GM12878 (cell line): Measurements from ENCODE around the gene MAPKBP1. TPM values are rescaled to one million over a fixed set of nuclear protein-coding genes. Genes with fewer than 3 reads are reported as not detected.
A peak's percentile ranks its signal among the peaks of the same experiment; 100 is the strongest.

Experiments used
- ATAC-seq: fragments of 200-7000 bp; cut with Tn5 transposase; 3 replicates; pipeline ENCODE4 v1.9.1; 2020; ENCODE audit warnings: mild to moderate bottlenecking, moderate library complexity
- BruUV-seq: library from RNA; stranded (reverse); fragments of 400-500 nt; replicated peaks from 2 replicates; lab custom pipeline; 2021; lab: Mats Ljungman, UMichigan
- CTCF ChIA-PET: fragments of 300-600 bp; sonication (Branson Sonifier 250); formaldehyde crosslinking; extraction: SDS; loops from one replicate; lab custom pipeline; 2021; ENCODE audit warnings: inconsistent platforms; lab: Yijun Ruan, JAX
- POLR2A ChIA-PET: fragments of 350-600 bp; formaldehyde crosslinking; extraction: SDS; loops from one replicate; lab custom pipeline; 2021; ENCODE audit warnings: inconsistent platforms; lab: Charles Lee
- RAD21 ChIA-PET: fragments of 300-600 bp; sonication (Branson Sonifier 250); formaldehyde crosslinking; loops from one replicate; lab custom pipeline; 2023; ENCODE audit warnings: antibody characterized with exemption; ENCODE audit not compliant: unreplicated experiment; lab: Charles Lee
- SMC1A ChIA-PET: fragments of 300-600 bp; sonication (Branson Sonifier 250); formaldehyde crosslinking; loops from one replicate; lab custom pipeline; 2023; ENCODE audit not compliant: unreplicated experiment, uncharacterized antibody; lab: Charles Lee
- DNase-seq: peaks from one replicate; pipeline ENCODE4 v3.0.0-alpha.2; 2011; ENCODE audit warnings: low read depth, low spot score
- FAIRE-seq: peaks from 3 replicates; lab custom pipeline; 2011; peaks lifted over from hg19 to GRCh38; lab: Jason Lieb, UNC
- H2AFZ ChIP-seq: 2 replicates; pipeline ENCODE4 v1.6.0; 2011; ENCODE audit warnings: low read depth, low read length, control low read depth; ENCODE audit not compliant: control insufficient read depth
- H3K27ac ChIP-seq: 2 replicates; pipeline ENCODE4 v1.5.1; 2011; ENCODE audit warnings: control low read depth; ENCODE audit not compliant: control insufficient read depth, insufficient read depth
- H3K27me3 ChIP-seq, 2 experiments: replicated peaks in 1 of 2; 2 replicates each; pipeline versions ENCODE4 v1.6.0 to v1.6.1; 2011; ENCODE audit warnings: low read length in 1 of 2; ENCODE audit not compliant: control insufficient read depth in 2 of 2, insufficient read depth in 2 of 2
- H3K36me3 ChIP-seq, 2 experiments: 2 replicates each; pipeline ENCODE4 v1.5.1; 2011; ENCODE audit warnings: low read length in 1 of 2; ENCODE audit not compliant: control insufficient read depth in 2 of 2, insufficient read depth in 2 of 2
- H3K4me1 ChIP-seq: 2 replicates; pipeline ENCODE4 v1.6.1; 2011; ENCODE audit warnings: mild to moderate bottlenecking, low read length, moderate library complexity, mixed read lengths; ENCODE audit not compliant: control insufficient read depth, insufficient read depth
- H3K4me2 ChIP-seq: 2 replicates; pipeline ENCODE4 v1.6.0; 2011; ENCODE audit warnings: control low read depth; ENCODE audit not compliant: control insufficient read depth, insufficient read depth
- H3K4me3 ChIP-seq: fragments of 200-600 bp; sonication (generic); 2 replicates; pipeline ENCODE4 v1.5.1; 2016
- H3K79me2 ChIP-seq: 2 replicates; pipeline ENCODE4 v1.6.0; 2011; ENCODE audit warnings: low read length; ENCODE audit not compliant: control insufficient read depth, insufficient read depth
- H3K9ac ChIP-seq: 2 replicates; pipeline ENCODE4 v1.8.0; 2011; ENCODE audit warnings: low read length, control low read depth, mixed read lengths; ENCODE audit not compliant: control insufficient read depth, insufficient read depth
- H3K9me3 ChIP-seq: replicated peaks from 3 replicates; pipeline ENCODE4 v1.5.1; 2011; ENCODE audit warnings: mild to moderate bottlenecking, low read length; ENCODE audit not compliant: control insufficient read depth, insufficient read depth
- H4K20me1 ChIP-seq: 2 replicates; pipeline ENCODE4 v1.6.0; 2011; ENCODE audit not compliant: control insufficient read depth, insufficient read depth
- ATF3 ChIP-seq: IDR thresholded peaks from 2 replicates; pipeline ENCODE4 v1.6.1; 2011; ENCODE audit warnings: low read depth, mild to moderate bottlenecking, low read length, moderate library complexity, borderline replicate concordance; ENCODE audit errors: extremely low read depth
- HDAC2 ChIP-seq: fragments of 200-600 bp; sonication (generic); IDR thresholded peaks from 2 replicates; pipeline ENCODE4 v1.6.1; 2017
- MXI1 ChIP-seq: fragments of 150-350 bp; IDR thresholded peaks from 2 replicates; pipeline ENCODE4 v1.6.1; 2011; ENCODE audit warnings: low read depth, mild to moderate bottlenecking, inconsistent platforms, low read length, improper control_type of control experiment
- PBX3 ChIP-seq: IDR thresholded peaks from 2 replicates; pipeline ENCODE4 v1.6.1; 2011; ENCODE audit warnings: mild to moderate bottlenecking, low read depth, low read length, moderate library complexity; ENCODE audit not compliant: insufficient replicate concordance
- POLR2A ChIP-seq: IDR thresholded peaks from 2 replicates; pipeline ENCODE4 v1.6.1; 2011; ENCODE audit warnings: low read depth, mild to moderate bottlenecking, low read length
- POU2F2 ChIP-seq: IDR thresholded peaks from 3 replicates; pipeline ENCODE4 v1.6.1; 2011; ENCODE audit warnings: low read depth, mild to moderate bottlenecking, low read length, borderline replicate concordance
- PRDM15 ChIP-seq: fragments of 450-650 bp; formaldehyde crosslinking; IDR thresholded peaks from 2 replicates; pipeline ENCODE4 v1.4.0; 2020; ENCODE audit warnings: mild to moderate bottlenecking, moderate library complexity
- RFX5 ChIP-seq: IDR thresholded peaks from 2 replicates; pipeline ENCODE4 v1.6.1; 2011; ENCODE audit warnings: low read depth, low read length, improper control_type of control experiment
- SIX5 ChIP-seq: IDR thresholded peaks from 2 replicates; pipeline ENCODE4 v1.6.1; 2011; ENCODE audit warnings: mild to moderate bottlenecking, low read depth, low read length, moderate library complexity; ENCODE audit not compliant: severe bottlenecking
- SMC3 ChIP-seq: IDR thresholded peaks from 2 replicates; pipeline ENCODE4 v1.6.1; 2011; ENCODE audit warnings: low read length, improper control_type of control experiment, borderline replicate concordance
- STAT1 ChIP-seq: fragments of 450-650 bp; conservative IDR thresholded peaks from 2 replicates; pipeline ENCODE4 v1.6.1; 2014; ENCODE audit warnings: antibody characterized with exemption, mild to moderate bottlenecking
- TAF1 ChIP-seq: IDR thresholded peaks from 2 replicates; pipeline ENCODE4 v1.6.1; 2011; ENCODE audit warnings: mild to moderate bottlenecking, low read depth, low read length, borderline replicate concordance
- ZBED1 ChIP-seq: IDR thresholded peaks from 2 replicates; pipeline ENCODE4 v1.6.1; 2016; ENCODE audit warnings: borderline replicate concordance
- ZBTB4 ChIP-seq: fragments of 450-650 bp; formaldehyde crosslinking; IDR thresholded peaks from 2 replicates; pipeline ENCODE4 v1.4.0; 2022; ENCODE audit warnings: mild to moderate bottlenecking, moderate library complexity
- WGBS: methylation state at CpG from one replicate; pipeline ENCODE4 v1.1.6; 2016; ENCODE audit warnings: low lambda C conversion rate; ENCODE audit not compliant: insufficient replicate concordance, insufficient coverage; ENCODE audit errors: missing lambda C conversion rate; 5-methylcytosine and 5-hydroxymethylcytosine counted together
- in situ Hi-C: fragments of 300-500 bp; cut with MboI; formaldehyde crosslinking; loops from 9 replicates; pipeline ENCODE4 v1.14.3; 2018; ENCODE audit warnings: mixed read lengths
- intact Hi-C: fragments of 100-400 bp; cut with micrococcal nuclease; formaldehyde crosslinking; loops from one replicate; pipeline ENCODE4 v1.14.2; 2022; ENCODE audit not compliant: unreplicated experiment
- polyA plus RNA-seq, 11 experiments: library from polyadenylated mRNA; depleted of rRNA in 4 of 11; unstranded in 6 of 11; stranded (reverse) in 5 of 11; fragments of >200 nt; fragmentation: Nextera tagmentation in 4 of 11; fragmentation: Illumina TruSeq in 1 of 11; extraction: Ambion mirVana in 4 of 11; extraction: Trizol in 1 of 11; gene quantifications; 1 replicate in 1 of 11; 2 replicates in 10 of 11; pipeline versions ENCODE4 v1.2.1 to v1.2.3, GENCODE V29; 2011 to 2016; ENCODE audit warnings: inconsistent platforms in 2 of 11, missing spikeins in 2 of 11, low read depth in 1 of 11
- total RNA-seq, 4 experiments: library from RNA; depleted of rRNA in 3 of 4; stranded (reverse); fragments of >200 nt in 3 of 4; fragmentation: Illumina TruSeq in 1 of 4; extraction: Trizol in 1 of 4; gene quantifications; 2 replicates each; pipeline versions ENCODE4 v1.2.1 to v1.2.3, GENCODE V29; 2013 to 2021

MAPKBP1 gene
- total and polyA plus RNA-seq, 10 of the 15 experiments (the other 5 are each of a cell fraction or from before 2014, with no cell fraction given): 0.44 to 19.0 (median 7.3) TPM

- POLR2A ChIA-PET: no interaction called here
- SMC1A ChIA-PET: no interaction called here
- Histone ChIP-seq H3K9me3 (no peaks in the 10 kb centered on the region), H3K27me3 (no peaks in the 10 kb centered on the region), H3K27ac (no peak overlapping the region), H3K4me2 (no peak overlapping the region), H3K36me3 (no peaks in the 10 kb centered on the region; a peak in 1 of 4 replicates), H2AFZ (no peak overlapping the region), H3K9ac (no peak overlapping the region), H3K4me3 (no peak overlapping the region), H4K20me1 (no peaks in the 10 kb centered on the region; the same call in 1 of the 2 replicates), H3K4me1 (no peaks in the 10 kb centered on the region), H3K79me2 (no peaks in the 10 kb centered on the region)
- ATAC-seq (peak; percentile 14; the same call in 1 of the 3 replicates), DNase-seq (no peak), FAIRE-seq (no peak)
- in situ Hi-C loops: no loop called here
- no peak for TF ChIP-seq MXI1
- no peak for TF ChIP-seq RFX5
- no peak for TF ChIP-seq HDAC2
- TF ChIP-seq ATF3: no peak
- no peak for TF ChIP-seq PBX3
- no peak for TF ChIP-seq ZBTB4 (CRISPR knock-in tag)
- no peak for TF ChIP-seq SMC3
- no peak for TF ChIP-seq STAT1
- no peak for TF ChIP-seq POU2F2
- TF ChIP-seq ZBED1: no peak
- TF ChIP-seq SIX5: no peak
- TF ChIP-seq TAF1: no peak
- no peak for TF ChIP-seq POLR2A
- TF ChIP-seq PRDM15: no peak
- RAD21 ChIA-PET: no interaction called here
- intact Hi-C loops: no loop called here
- BruUV-seq: no TSS peak
- CTCF ChIA-PET: interaction anchor here (1.1 kb wide), 1 partner anchor 77 kb away, joined by 3 read pairs; no protein-coding TSS in a partner anchor
- WGBS: 40% methylated on average over 8 of the region's 8 CpGs
These were observed 75.6 kb downstream of the MAPKBP1 start for GRCh38 chr15:41849861-41850260.
